Panc1 (cell line): ENCODE data around the gene ATF2.

Experiments used
- CTCF ChIP-seq: fragments of 450-650 bp; IDR thresholded peaks from 2 replicates; pipeline ENCODE4 v1.5.1; 2017; ENCODE audit warnings: mild to moderate bottlenecking
- TCF7L2 ChIP-seq: IDR thresholded peaks from 2 replicates; pipeline ENCODE4 v1.6.1; 2011; ENCODE audit warnings: mild to moderate bottlenecking, low read depth, low read length, inconsistent platforms

GRCh38 chr2:175136334-175137215 lies 31.4 kb downstream of the ATF2 start:
- no peak for TF ChIP-seq CTCF
- no peak for TF ChIP-seq TCF7L2
